ENCODE data around the gene PPFIA4. TPM values are rescaled to one million over a fixed set of nuclear protein-coding genes. Genes with fewer than 3 reads are reported as not detected.

The PPFIA4 gene
- total RNA-seq, 1 experiment from 2014 or later = 21.1 TPM

GRCh38 chr1:203044546-203045250 lies 18.4 kb downstream of the PPFIA4 start (continued):
- TF ChIP-seq, protein P1, sequence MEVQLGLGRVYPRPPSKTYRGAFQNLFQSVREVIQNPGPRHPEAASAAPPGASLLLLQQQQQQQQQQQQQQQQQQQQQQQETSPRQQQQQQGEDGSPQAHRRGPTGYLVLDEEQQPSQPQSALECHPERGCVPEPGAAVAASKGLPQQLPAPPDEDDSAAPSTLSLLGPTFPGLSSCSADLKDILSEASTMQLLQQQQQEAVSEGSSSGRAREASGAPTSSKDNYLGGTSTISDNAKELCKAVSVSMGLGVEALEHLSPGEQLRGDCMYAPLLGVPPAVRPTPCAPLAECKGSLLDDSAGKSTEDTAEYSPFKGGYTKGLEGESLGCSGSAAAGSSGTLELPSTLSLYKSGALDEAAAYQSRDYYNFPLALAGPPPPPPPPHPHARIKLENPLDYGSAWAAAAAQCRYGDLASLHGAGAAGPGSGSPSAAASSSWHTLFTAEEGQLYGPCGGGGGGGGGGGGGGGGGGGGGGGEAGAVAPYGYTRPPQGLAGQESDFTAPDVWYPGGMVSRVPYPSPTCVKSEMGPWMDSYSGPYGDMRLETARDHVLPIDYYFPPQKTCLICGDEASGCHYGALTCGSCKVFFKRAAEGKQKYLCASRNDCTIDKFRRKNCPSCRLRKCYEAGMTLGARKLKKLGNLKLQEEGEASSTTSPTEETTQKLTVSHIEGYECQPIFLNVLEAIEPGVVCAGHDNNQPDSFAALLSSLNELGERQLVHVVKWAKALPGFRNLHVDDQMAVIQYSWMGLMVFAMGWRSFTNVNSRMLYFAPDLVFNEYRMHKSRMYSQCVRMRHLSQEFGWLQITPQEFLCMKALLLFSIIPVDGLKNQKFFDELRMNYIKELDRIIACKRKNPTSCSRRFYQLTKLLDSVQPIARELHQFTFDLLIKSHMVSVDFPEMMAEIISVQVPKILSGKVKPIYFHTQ (CRISPR knock-in tag; IDR thresholded peaks at IDR 0.05) = no peak
- TF ChIP-seq IRF2 (CRISPR knock-in tag; IDR thresholded peaks at IDR 0.05; ENCODE audit: borderline replicate concordance, low read depth) (no peak), ARID4B (CRISPR knock-in tag; IDR thresholded peaks at IDR 0.05; ENCODE audit: borderline replicate concordance) (no peak), ETV6 (CRISPR knock-in tag; IDR thresholded peaks at IDR 0.05) (no peak), NFE2L1 (CRISPR knock-in tag; IDR thresholded peaks at IDR 0.05) (no peak), TP53 (CRISPR knock-in tag; IDR thresholded peaks at IDR 0.05) (no peak), ZNF232 (CRISPR knock-in tag; IDR thresholded peaks at IDR 0.05) (no peak), ATF1 (CRISPR knock-in tag; IDR thresholded peaks at IDR 0.05) (no peak)
- TF ChIP-seq, protein P2, sequence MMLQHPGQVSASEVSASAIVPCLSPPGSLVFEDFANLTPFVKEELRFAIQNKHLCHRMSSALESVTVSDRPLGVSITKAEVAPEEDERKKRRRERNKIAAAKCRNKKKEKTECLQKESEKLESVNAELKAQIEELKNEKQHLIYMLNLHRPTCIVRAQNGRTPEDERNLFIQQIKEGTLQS (CRISPR knock-in tag; conservative IDR thresholded peaks at IDR 0.05) = no peak

DNA sequence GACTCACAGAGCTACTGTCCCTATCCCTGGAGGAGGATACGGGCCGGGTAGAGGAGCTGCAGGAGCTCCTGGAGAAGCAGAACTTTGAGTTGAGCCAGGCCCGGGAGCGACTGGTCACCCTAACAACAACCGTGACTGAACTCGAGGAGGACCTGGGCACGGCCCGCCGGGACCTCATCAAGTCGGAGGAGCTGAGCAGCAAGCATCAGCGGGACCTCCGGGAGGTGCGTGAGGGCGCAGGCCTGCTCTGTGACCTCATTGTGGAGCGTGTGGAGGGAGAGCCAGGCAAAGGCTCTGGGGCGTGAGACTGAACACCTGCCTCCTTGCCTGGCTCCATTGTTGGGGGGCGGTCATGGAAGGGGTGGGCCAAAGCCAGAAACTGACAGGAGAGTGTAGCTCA lies 19.0 kb downstream of the PPFIA4 start:
- peaks cover 18% of the 10 kb centered on the region for H3K4me1 Mint-ChIP-seq
- TF ChIP-seq GABPB1 (CRISPR knock-in tag; IDR thresholded peaks at IDR 0.05) = no peak
- no peak for TF ChIP-seq PRRX2 (CRISPR knock-in tag; IDR thresholded peaks at IDR 0.05)
- no peak for TF ChIP-seq SOX15 (CRISPR knock-in tag; IDR thresholded peaks at IDR 0.05)
- no peak for TF ChIP-seq NR3C1 (CRISPR knock-in tag; conservative IDR thresholded peaks at IDR 0.05; ENCODE audit: low read depth)
- TF ChIP-seq ZNF121 (CRISPR knock-in tag; IDR thresholded peaks at IDR 0.05) = no peak
- no peak for TF ChIP-seq E2F1 (CRISPR knock-in tag; IDR thresholded peaks at IDR 0.05)
- no peak for TF ChIP-seq HMGA2 (CRISPR knock-in tag; IDR thresholded peaks at IDR 0.05)
- no peak for TF ChIP-seq RORB (CRISPR knock-in tag; IDR thresholded peaks at IDR 0.05)
- TF ChIP-seq IRF2 (CRISPR knock-in tag; IDR thresholded peaks at IDR 0.05; ENCODE audit: borderline replicate concordance, low read depth) = no peak
- TF ChIP-seq GRHL2 (CRISPR knock-in tag; IDR thresholded peaks at IDR 0.05; ENCODE audit: insufficient replicate concordance, severe bottlenecking) = no peak
- no peak for TF ChIP-seq MAX (CRISPR knock-in tag; IDR thresholded peaks at IDR 0.05)
- ChIA-PET CTCF (interaction anchor here (1.2 to 8.9 kb wide), 4 partner anchors 9 to 223 kb away, joined by 4 to 369 read pairs (median 8); partner anchors contain the start of gene ADORA1), POLR2A (no interaction called here)
- DNase-seq (ENCODE audit: low spot score) (no peak), ATAC-seq (no peak)
- no peak overlapping the region for H3K4me3 Mint-ChIP-seq
- no peaks in the 10 kb centered on the region; the same call in 1 of the 2 replicates for H3K27me3 Mint-ChIP-seq (ENCODE audit: low read depth)
- no peaks in the 10 kb centered on the region for H3K9me3 Mint-ChIP-seq
- H3K27ac Mint-ChIP-seq = no peak overlapping the region
- peaks cover 24% of the 10 kb centered on the region for H3K36me3 Mint-ChIP-seq
